ENCODE measurements around the gene KIF14.
"Not testable (repeated sequence)": the region's sequence is repeated elsewhere in the genome, so short reads cannot be mapped to it uniquely, and the experiment has no call there.

KIF14 gene

GRCh38 chr1:200542162-200542561 is 78.4 kb downstream of the KIF14 start:
- DNase-seq: no peak

DNA sequence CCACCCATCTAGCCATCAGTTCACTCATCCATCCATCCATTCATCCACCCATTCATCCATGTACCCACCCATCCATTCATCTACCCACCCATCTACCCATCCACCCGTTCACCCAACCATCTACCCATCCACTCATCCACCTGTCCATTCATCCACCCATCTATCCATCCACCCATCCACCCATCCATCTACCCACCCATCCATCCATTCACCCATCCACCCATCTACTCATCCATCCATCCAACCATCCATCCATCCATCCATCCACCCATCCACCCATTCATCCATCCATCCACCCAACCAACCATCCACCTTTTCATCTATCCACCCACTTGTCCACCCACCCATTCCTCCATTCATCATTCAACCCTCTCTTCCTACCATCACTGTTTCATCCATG is 80.3 kb downstream of the KIF14 start:
- no peak for DNase-seq

- DNase-seq: no peak
Measured at GRCh38 chr1:200538179-200538578, 82.4 kb downstream of the KIF14 start.

GRCh38 chr1:200535605-200536004 is 84.9 kb downstream of the KIF14 start:
- peak; percentile 56 for DNase-seq

- no peak for DNase-seq
Measured at GRCh38 chr1:200530623-200531261, 89.8 kb downstream of the KIF14 start.

GRCh38 chr1:200528858-200529606 is 91.5 kb downstream of the KIF14 start:
- no peak for DNase-seq

GRCh38 chr1:200527670-200528069 is 92.9 kb downstream of the KIF14 start:
- no peak for DNase-seq

DNA sequence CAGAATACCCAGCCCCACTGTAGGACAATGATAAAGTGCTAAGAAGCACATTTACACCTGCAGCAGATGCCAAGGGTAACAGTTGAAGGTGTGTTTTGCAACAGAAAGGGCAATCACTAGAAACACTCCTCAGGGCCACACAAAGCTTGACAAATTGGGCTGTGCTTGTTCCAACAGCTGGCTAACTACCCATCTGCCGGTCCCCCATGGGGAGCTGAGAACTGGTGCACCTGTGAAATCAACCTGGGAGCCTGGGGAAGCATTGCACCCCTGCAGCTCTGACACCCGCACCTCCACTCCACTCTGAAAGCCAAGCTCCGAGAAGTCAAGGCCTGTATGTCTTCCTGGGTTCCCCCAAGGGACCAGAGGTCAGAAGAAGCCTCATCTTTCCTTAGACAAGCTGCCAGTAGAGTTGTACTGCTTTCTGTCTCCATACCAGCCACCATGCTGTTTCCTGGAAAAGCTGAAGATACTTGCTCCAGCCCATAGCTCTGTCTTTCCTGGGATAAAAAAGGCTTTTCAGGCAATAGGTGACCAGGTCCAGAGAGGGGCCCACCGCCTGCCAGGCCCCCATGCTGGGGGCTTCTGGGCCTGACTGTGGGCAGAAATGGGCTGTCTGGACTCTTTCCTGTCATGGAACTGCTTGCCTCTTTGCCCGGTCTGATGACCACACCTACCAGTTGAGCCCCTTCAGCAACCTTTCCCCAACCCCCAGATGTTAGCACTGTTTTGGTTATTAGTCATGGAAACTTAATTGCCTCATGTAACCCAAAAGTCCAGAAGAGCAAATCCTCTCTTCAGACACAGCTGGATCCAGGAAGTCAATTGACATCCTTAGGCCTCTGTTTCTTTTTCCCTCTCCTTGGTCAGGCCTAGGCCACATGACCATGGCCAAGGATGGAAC is 93.6 kb downstream of the KIF14 start:
- no peak for DNase-seq

- no peak for DNase-seq
Measured at GRCh38 chr1:200525090-200525987, 95.2 kb downstream of the KIF14 start.

- DNase-seq: not testable (repeated sequence)
Measured at GRCh38 chr1:200524551-200524950, 96.0 kb downstream of the KIF14 start.

GRCh38 chr1:200524092-200524491 is 96.5 kb downstream of the KIF14 start:
- DNase-seq: no peak

- no peak for DNase-seq
Measured at GRCh38 chr1:200520735-200521134, 99.8 kb downstream of the KIF14 start.

DNA sequence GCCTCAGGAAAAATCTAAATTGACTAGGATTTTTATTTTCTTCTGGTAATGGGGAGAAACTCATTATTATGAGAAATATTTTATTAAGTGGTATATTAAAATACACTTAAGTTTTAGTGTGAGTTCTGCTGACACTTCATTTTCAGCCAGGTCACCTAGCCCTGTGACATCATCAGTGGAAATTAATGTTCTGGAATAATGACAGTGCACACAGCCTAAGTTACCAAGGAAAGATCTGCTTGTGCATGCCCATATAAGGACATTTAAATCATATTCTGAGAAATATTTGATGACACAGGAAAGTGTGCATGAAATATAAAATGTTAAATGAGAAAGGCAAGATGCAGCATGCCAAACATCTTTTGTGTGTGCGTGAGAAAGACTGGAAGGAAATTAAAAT is 102.0 kb downstream of the KIF14 start:
- no peak for DNase-seq

- no peak for DNase-seq
Measured at GRCh38 chr1:200512191-200512590, 108.4 kb downstream of the KIF14 start.

DNA sequence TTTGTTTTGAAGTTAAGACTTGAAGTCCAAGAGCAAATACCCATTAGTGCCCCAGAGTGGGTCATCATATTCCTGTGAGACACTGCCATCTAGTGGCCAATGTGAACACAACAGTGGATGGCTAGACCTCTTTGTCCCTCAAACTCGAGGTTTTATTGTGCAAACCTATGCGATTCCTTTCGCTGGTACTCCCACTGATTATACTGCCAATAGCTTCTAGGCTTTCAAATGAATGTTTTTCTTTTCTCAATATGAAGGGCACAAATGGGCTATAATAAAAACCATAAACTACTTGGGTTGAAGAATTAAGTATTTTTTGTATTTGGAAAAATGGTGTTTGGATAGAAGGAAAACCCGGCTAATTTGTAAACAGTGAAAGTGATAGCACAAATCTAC is 110.3 kb downstream of the KIF14 start:
- peak; percentile 87 for DNase-seq

DNA sequence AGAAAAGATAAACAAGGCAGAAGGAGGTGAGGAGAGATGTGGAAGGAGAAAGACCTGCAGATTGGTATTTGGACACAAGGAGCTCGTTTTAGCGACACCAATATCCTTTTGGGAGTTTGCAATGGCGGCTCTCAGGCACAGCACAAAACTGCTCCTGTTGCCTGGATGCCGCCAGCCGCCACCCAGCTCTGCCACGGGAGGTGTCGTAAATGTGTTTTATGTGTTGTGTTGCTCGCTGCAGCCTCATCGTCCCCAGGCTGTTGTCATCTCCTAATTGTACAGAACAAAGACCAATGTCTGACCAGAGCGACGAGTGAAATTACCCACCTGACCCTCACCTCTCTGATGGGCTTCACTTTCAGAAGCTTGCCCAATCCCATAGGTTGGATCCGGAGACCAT is 114.1 kb downstream of the KIF14 start:
- DNase-seq: no peak

GRCh38 chr1:200505257-200505656 is 115.3 kb downstream of the KIF14 start:
- no peak for DNase-seq
